CD14-positive monocyte (primary cell): Measurements from ENCODE around the gene CELF4. TPM values are rescaled to one million over a fixed set of nuclear protein-coding genes. Genes with fewer than 3 reads are reported as not detected.

ENCODE experiments used
- DNase-seq, 3 donors: peaks; one replicate each; pipeline ENCODE4 v3.0.0-alpha.2; 2011 to 2022
- H2AFZ ChIP-seq: 2 replicates; pipeline ENCODE4 v1.6.0; 2012; ENCODE audit warnings: mild to moderate bottlenecking, low read depth, low read length, inconsistent platforms; ENCODE audit not compliant: insufficient read depth, poor library complexity, severe bottlenecking
- H3K27ac ChIP-seq, 2 donors: 1 replicate in 1 of 2; 2 replicates in 1 of 2; pipeline ENCODE4 v1.5.1; 2012 to 2013; ENCODE audit warnings: low read length in 2 of 2, control low read depth in 1 of 2, inconsistent platforms in 1 of 2, low read depth in 1 of 2, mild to moderate bottlenecking in 1 of 2
- H3K27me3 ChIP-seq, 2 donors: one replicate each; pipeline versions ENCODE4 v1.6.0 to v1.6.1; 2011 to 2013; ENCODE audit warnings: low read length in 2 of 2; ENCODE audit not compliant: control insufficient read depth in 2 of 2, insufficient read depth in 2 of 2
- H3K36me3 ChIP-seq, 2 donors: replicated peaks in 1 of 2; 1 replicate in 1 of 2; 2 replicates in 1 of 2; pipeline versions ENCODE4 v1.5.1 to v1.6.1; 2012 to 2013; ENCODE audit warnings: low read length in 2 of 2, control low read depth in 1 of 2, inconsistent platforms in 1 of 2, mild to moderate bottlenecking in 1 of 2; ENCODE audit not compliant: insufficient read depth in 2 of 2, control insufficient read depth in 1 of 2
- H3K4me1 ChIP-seq, 2 donors: 1 replicate in 1 of 2; 2 replicates in 1 of 2; pipeline versions ENCODE4 v1.5.1 to v1.6.1; 2012 to 2013; ENCODE audit warnings: low read length in 2 of 2, control low read depth in 1 of 2, inconsistent platforms in 1 of 2, mild to moderate bottlenecking in 1 of 2, moderate library complexity in 1 of 2; ENCODE audit not compliant: insufficient read depth in 2 of 2, control insufficient read depth in 1 of 2
- H3K4me2 ChIP-seq: replicated peaks from 2 replicates; pipeline ENCODE3; 2012; ENCODE audit warnings: low read length, moderate library complexity, mild to moderate bottlenecking; ENCODE audit not compliant: poor library complexity, severe bottlenecking; ENCODE audit errors: extremely low read depth
- H3K4me3 ChIP-seq, 3 experiments: fragments of 200-600 bp in 1 of 3; sonication (generic) in 1 of 3; replicated peaks in 1 of 3; 1 replicate in 2 of 3; 2 replicates in 1 of 3; pipeline ENCODE4 v1.5.1; 2011 to 2013; ENCODE audit warnings: low read length in 3 of 3, mild to moderate bottlenecking in 3 of 3, control low read depth in 2 of 3, low read depth in 2 of 3, inconsistent platforms in 1 of 3, moderate library complexity in 1 of 3
- H3K79me2 ChIP-seq: 2 replicates; pipeline ENCODE4 v1.6.0; 2012; ENCODE audit warnings: mild to moderate bottlenecking, control low read depth, inconsistent platforms, low read length, moderate library complexity; ENCODE audit not compliant: insufficient read depth
- H3K9ac ChIP-seq: 2 replicates; pipeline ENCODE4 v1.6.0; 2017; ENCODE audit warnings: low read length, mild to moderate bottlenecking; ENCODE audit not compliant: insufficient read depth, poor library complexity, severe bottlenecking
- H3K9me3 ChIP-seq, 2 donors: replicated peaks in 1 of 2; 1 replicate in 1 of 2; 2 replicates in 1 of 2; pipeline versions ENCODE4 v1.5.1 to v1.6.1; 2012 to 2013; ENCODE audit warnings: low read length in 2 of 2, control low read depth in 1 of 2; ENCODE audit not compliant: control insufficient read depth in 1 of 2, insufficient read depth in 1 of 2
- H4K20me1 ChIP-seq: 2 replicates; pipeline ENCODE4 v1.6.0; 2012; ENCODE audit warnings: mild to moderate bottlenecking, low read length, control low read depth, moderate library complexity; ENCODE audit not compliant: insufficient read depth
- H3K27ac Mint-ChIP-seq, 7 donors: one replicate each; pipeline ENCODE4 v1.8.0; 2020; ENCODE audit warnings: mild to moderate bottlenecking in 7 of 7, mixed read lengths in 7 of 7, moderate library complexity in 6 of 7, inconsistent platforms in 2 of 7
- H3K27me3 Mint-ChIP-seq, 3 donors: one replicate each; pipeline ENCODE4 v1.8.0; 2021 to 2022; ENCODE audit warnings: low read depth in 3 of 3, mild to moderate bottlenecking in 3 of 3, mixed read lengths in 3 of 3, moderate library complexity in 3 of 3, inconsistent platforms in 1 of 3
- H3K36me3 Mint-ChIP-seq, 2 donors: one replicate each; pipeline ENCODE4 v1.8.0; 2020; ENCODE audit warnings: mixed read lengths in 2 of 2, inconsistent platforms in 1 of 2, mild to moderate bottlenecking in 1 of 2
- H3K4me1 Mint-ChIP-seq: one replicate; pipeline ENCODE4 v1.8.0; 2020; ENCODE audit warnings: mild to moderate bottlenecking, mixed read lengths
- H3K4me3 Mint-ChIP-seq, 2 donors: one replicate each; pipeline ENCODE4 v1.8.0; 2020; ENCODE audit warnings: mild to moderate bottlenecking in 2 of 2, mixed read lengths in 2 of 2, moderate library complexity in 1 of 2
- H3K9me3 Mint-ChIP-seq, 7 donors: one replicate each; pipeline ENCODE4 v1.8.0; 2020 to 2022; ENCODE audit warnings: mixed read lengths in 7 of 7, mild to moderate bottlenecking in 6 of 7, moderate library complexity in 6 of 7, inconsistent platforms in 2 of 7
- CTCF ChIP-seq: fragments of 200-600 bp; IDR thresholded peaks from one replicate; pipeline ENCODE4 v1.8.0; 2022; ENCODE audit warnings: antibody characterized with exemption, mild to moderate bottlenecking
- WGBS: methylation state at CpG from one replicate; pipeline ENCODE4 v1.1.5; 2013; ENCODE audit warnings: missing lambda C conversion rate; ENCODE audit not compliant: insufficient coverage; 5-methylcytosine and 5-hydroxymethylcytosine counted together
- intact Hi-C, 2 donors: fragments of 100-400 bp; cut with micrococcal nuclease; formaldehyde crosslinking; loops; one replicate each; pipeline versions ENCODE4 v1.15.0 to v1.15.1; 2023
- polyA plus RNA-seq, 3 donors: library from polyadenylated mRNA; depleted of rRNA in 1 of 3; unstranded in 2 of 3; stranded (reverse) in 1 of 3; fragments of 300-500 nt in 2 of 3; fragments of >200 nt in 1 of 3; fragmentation: Illumina TruSeq in 2 of 3; gene quantifications; 1 replicate in 2 of 3; 2 replicates in 1 of 3; pipeline ENCODE4 v1.2.3, GENCODE V29; 2012 to 2021

CELF4 gene
- polyA plus RNA-seq, 3 donors: not detected

- 82% methylated on average over 10 of the region's 10 CpGs for WGBS
- Histone ChIP-seq H3K9me3 (no peaks in the 10 kb centered on the region), H3K4me2 (no peak overlapping the region), H3K79me2 (no peaks in the 10 kb centered on the region), H2AFZ (no peak overlapping the region), H3K4me1 (no peaks in the 10 kb centered on the region), H3K27me3 (peaks cover 3 to 14% of the 10 kb centered on the region in 2 donors), H3K27ac (no peak overlapping the region), H4K20me1 (no peaks in the 10 kb centered on the region), H3K9ac (no peak overlapping the region), H3K4me3 (no peak overlapping the region), H3K36me3 (no peaks in the 10 kb centered on the region)
- no peak for DNase-seq
- Mint-ChIP-seq H3K9me3 (peaks cover 0 to 6% (median 2%) of the 10 kb centered on the region in 7 donors), H3K27ac (no peak overlapping the region), H3K4me3 (no peak overlapping the region), H3K4me1 (no peaks in the 10 kb centered on the region), H3K27me3 (peaks cover 17 to 20% (median 18%) of the 10 kb centered on the region in 3 donors), H3K36me3 (no peaks in the 10 kb centered on the region)
- intact Hi-C loops: no loop called here
- TF ChIP-seq CTCF: no peak
Observed at GRCh38 chr18:37260367-37261093, 305.1 kb downstream of the CELF4 start.

GRCh38 chr18:37259711-37260110, 305.9 kb downstream of the CELF4 start:
- H2AFZ ChIP-seq: no peak overlapping the region
- intact Hi-C loops: no loop called here
- H3K4me1 ChIP-seq: no peaks in the 10 kb centered on the region
- no peaks in the 10 kb centered on the region for H3K79me2 ChIP-seq
- no peak overlapping the region for H3K27ac ChIP-seq
- H3K9me3 ChIP-seq: no peaks in the 10 kb centered on the region
- H4K20me1 ChIP-seq: no peaks in the 10 kb centered on the region
- no peak for TF ChIP-seq CTCF
- H3K36me3 ChIP-seq: no peaks in the 10 kb centered on the region
- H3K27me3 ChIP-seq: peaks cover 11 to 22% of the 10 kb centered on the region in 2 donors
- Mint-ChIP-seq H3K4me3 (no peak overlapping the region), H3K27me3 (peaks cover 25 to 28% (median 26%) of the 10 kb centered on the region in 3 donors), H3K9me3 (peaks cover 0 to 6% (median 2%) of the 10 kb centered on the region in 7 donors), H3K4me1 (no peaks in the 10 kb centered on the region), H3K27ac (no peak overlapping the region), H3K36me3 (peaks cover 0 to under 1% of the 10 kb centered on the region in 2 donors)
- H3K4me2 ChIP-seq: no peak overlapping the region
- H3K9ac ChIP-seq: no peak overlapping the region
- DNase-seq: no peak
- no peak overlapping the region for H3K4me3 ChIP-seq
- WGBS: 73% methylated on average over 3 of the region's 5 CpGs
